Natural killer cell (primary cell): Measurements from ENCODE around the gene CACNA2D4. TPM values are rescaled to one million over a fixed set of nuclear protein-coding genes. Genes with fewer than 3 reads are reported as not detected.
A peak's percentile ranks its signal among the peaks of the same experiment; 100 is the strongest.

Source experiments
- ATAC-seq, 3 donors: fragments of 150-1000 bp in 2 of 3; fragments of 200-7000 bp in 1 of 3; cut with Tn5 transposase; 1 replicate in 1 of 3; 2 replicates in 2 of 3; pipeline ENCODE4 v1.10.0; 2021; ENCODE audit warnings: mild to moderate bottlenecking in 2 of 3, moderate library complexity in 2 of 3
- DNase-seq, 2 donors: peaks; one replicate each; pipeline versions ENCODE4 v3.0.0 to v3.0.0-alpha.2; 2013 to 2021; ENCODE audit warnings: mixed read lengths in 1 of 2
- H3K27ac ChIP-seq: one replicate; pipeline ENCODE4 v1.5.1; 2013; ENCODE audit warnings: mild to moderate bottlenecking, low read length
- H3K27me3 ChIP-seq: one replicate; pipeline ENCODE4 v1.6.1; 2013; ENCODE audit warnings: low read length; ENCODE audit not compliant: control insufficient read depth, insufficient read depth
- H3K36me3 ChIP-seq: one replicate; pipeline ENCODE4 v1.6.1; 2013; ENCODE audit warnings: low read length; ENCODE audit not compliant: control insufficient read depth, insufficient read depth
- H3K4me1 ChIP-seq: one replicate; pipeline ENCODE4 v1.6.1; 2013; ENCODE audit warnings: low read length; ENCODE audit not compliant: control insufficient read depth, insufficient read depth
- H3K4me3 ChIP-seq: one replicate; pipeline ENCODE4 v1.5.1; 2013; ENCODE audit warnings: low read length
- H3K9me3 ChIP-seq: one replicate; pipeline ENCODE4 v1.6.1; 2013; ENCODE audit warnings: low read length; ENCODE audit not compliant: control insufficient read depth, insufficient read depth
- H3K27ac Mint-ChIP-seq, 2 donors: one replicate each; pipeline ENCODE4 v1.8.0; 2022; ENCODE audit warnings: mild to moderate bottlenecking in 2 of 2, mixed read lengths in 2 of 2, moderate library complexity in 1 of 2
- H3K27me3 Mint-ChIP-seq, 2 donors: one replicate each; pipeline ENCODE4 v1.8.0; 2022; ENCODE audit warnings: low read depth in 2 of 2, mixed read lengths in 2 of 2
- H3K36me3 Mint-ChIP-seq: one replicate; pipeline ENCODE4 v1.8.0; 2022; ENCODE audit warnings: mixed read lengths
- H3K4me1 Mint-ChIP-seq, 2 donors: one replicate each; pipeline ENCODE4 v1.8.0; 2022; ENCODE audit warnings: mixed read lengths in 2 of 2
- H3K4me3 Mint-ChIP-seq: one replicate; pipeline ENCODE4 v1.8.0; 2022; ENCODE audit warnings: mild to moderate bottlenecking, moderate library complexity, mixed read lengths
- H3K9me3 Mint-ChIP-seq, 2 donors: one replicate each; pipeline ENCODE4 v1.8.0; 2022; ENCODE audit warnings: mixed read lengths in 2 of 2
- WGBS: methylation state at CpG from one replicate; pipeline ENCODE4 v1.1.7; 2013; ENCODE audit warnings: missing lambda C conversion rate; ENCODE audit not compliant: insufficient coverage; 5-methylcytosine and 5-hydroxymethylcytosine counted together
- intact Hi-C: fragments of 100-400 bp; cut with micrococcal nuclease; formaldehyde crosslinking; loops from one replicate; pipeline ENCODE4 v1.14.2; 2022
- total RNA-seq, 4 donors: library from RNA; stranded (reverse); fragments of 120-200 nt in 1 of 4; gene quantifications; one replicate each; pipeline versions ENCODE4 v1.2.3 to v1.2.4, GENCODE V29; 2013 to 2022
- TF ChIP-seq, protein P1 (sequence below): fragments of 200-600 bp; IDR thresholded peaks from one replicate; pipeline ENCODE4 v1.8.0; 2022; ENCODE audit warnings: antibody characterized with exemption

CACNA2D4 gene
- total RNA-seq, 3 donors from 2014 or later (not counting 1 experiment from before 2014, with no cell fraction given) = 26.5 to 49.6 (median 34.9) TPM

DNA sequence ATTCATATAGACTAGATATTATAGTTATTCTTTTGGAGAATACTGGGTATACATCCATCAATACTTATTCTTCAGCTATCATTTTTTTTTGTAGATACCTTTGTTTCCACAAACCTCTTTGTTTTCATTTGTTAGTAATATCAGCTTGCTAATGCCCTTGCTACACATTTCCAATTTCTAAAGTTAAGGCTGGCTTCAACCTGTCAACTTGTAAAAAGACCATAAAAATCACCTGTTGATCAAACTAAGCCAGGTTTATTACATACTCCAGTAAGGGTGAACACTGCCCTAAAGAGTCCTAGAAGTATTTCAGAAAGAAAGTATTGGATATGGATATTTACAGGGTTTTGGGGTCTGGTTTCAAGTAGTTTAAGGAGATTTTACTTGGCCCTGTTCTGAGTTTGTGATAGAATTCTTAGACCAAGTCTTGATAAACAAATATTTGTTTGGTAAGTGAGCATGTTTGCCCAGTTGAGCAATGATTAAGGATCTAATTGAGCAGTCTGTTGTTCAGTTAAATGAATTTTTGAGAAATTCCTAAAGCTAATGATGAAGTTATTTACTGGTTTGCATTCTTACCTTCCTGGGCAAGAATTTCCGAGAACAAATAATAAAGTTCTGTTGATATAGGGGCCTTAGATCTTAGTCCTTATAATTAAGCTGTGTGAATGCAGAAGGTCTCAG lies 150.9 kb downstream of the CACNA2D4 start:
- Histone ChIP-seq H3K27ac (no peak overlapping the region), H3K4me3 (no peak overlapping the region), H3K27me3 (no peaks in the 10 kb centered on the region), H3K9me3 (no peaks in the 10 kb centered on the region), H3K4me1 (no peaks in the 10 kb centered on the region), H3K36me3 (peaks cover 2% of the 10 kb centered on the region)
- no peaks in the 10 kb centered on the region for H3K9me3 Mint-ChIP-seq
- WGBS = 89% methylated on average over 1 of the region's 1 CpG
- no peak overlapping the region for H3K4me3 Mint-ChIP-seq
- intact Hi-C loops = no loop called here
- DNase-seq (no peak), ATAC-seq (no peak)
- H3K27ac Mint-ChIP-seq = no peak overlapping the region
- H3K36me3 Mint-ChIP-seq = no peaks in the 10 kb centered on the region
- TF ChIP-seq, protein P1, sequence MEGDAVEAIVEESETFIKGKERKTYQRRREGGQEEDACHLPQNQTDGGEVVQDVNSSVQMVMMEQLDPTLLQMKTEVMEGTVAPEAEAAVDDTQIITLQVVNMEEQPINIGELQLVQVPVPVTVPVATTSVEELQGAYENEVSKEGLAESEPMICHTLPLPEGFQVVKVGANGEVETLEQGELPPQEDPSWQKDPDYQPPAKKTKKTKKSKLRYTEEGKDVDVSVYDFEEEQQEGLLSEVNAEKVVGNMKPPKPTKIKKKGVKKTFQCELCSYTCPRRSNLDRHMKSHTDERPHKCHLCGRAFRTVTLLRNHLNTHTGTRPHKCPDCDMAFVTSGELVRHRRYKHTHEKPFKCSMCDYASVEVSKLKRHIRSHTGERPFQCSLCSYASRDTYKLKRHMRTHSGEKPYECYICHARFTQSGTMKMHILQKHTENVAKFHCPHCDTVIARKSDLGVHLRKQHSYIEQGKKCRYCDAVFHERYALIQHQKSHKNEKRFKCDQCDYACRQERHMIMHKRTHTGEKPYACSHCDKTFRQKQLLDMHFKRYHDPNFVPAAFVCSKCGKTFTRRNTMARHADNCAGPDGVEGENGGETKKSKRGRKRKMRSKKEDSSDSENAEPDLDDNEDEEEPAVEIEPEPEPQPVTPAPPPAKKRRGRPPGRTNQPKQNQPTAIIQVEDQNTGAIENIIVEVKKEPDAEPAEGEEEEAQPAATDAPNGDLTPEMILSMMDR = no peak
- peaks cover 20 to 23% of the 10 kb centered on the region in 2 donors for H3K4me1 Mint-ChIP-seq
- no peaks in the 10 kb centered on the region for H3K27me3 Mint-ChIP-seq

DNA sequence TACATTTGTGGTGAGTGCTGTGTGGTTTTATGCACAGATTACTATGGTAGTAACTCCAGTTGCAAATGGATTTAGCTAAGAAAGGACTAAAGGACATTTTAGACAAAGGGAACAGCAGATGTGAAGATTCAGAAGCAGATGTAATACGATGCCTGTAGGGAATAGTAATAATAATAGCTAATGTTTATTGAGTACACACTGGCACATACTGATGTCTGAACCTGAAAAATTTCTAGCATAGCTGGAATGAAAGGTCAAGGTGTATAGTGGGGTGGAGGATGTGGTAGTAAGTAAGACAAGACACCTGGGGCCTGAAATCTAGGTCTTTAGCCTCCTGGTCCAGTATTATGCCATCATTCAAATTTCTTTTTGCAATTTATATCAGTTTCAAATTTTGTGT lies 152.3 kb downstream of the CACNA2D4 start:
- no peaks in the 10 kb centered on the region for H3K27me3 Mint-ChIP-seq
- H3K9me3 ChIP-seq = no peaks in the 10 kb centered on the region
- H3K4me3 ChIP-seq = no peak overlapping the region
- ATAC-seq (no peak), DNase-seq (no peak)
- no peak overlapping the region for H3K27ac ChIP-seq
- no peaks in the 10 kb centered on the region for H3K36me3 Mint-ChIP-seq
- H3K4me3 Mint-ChIP-seq = no peak overlapping the region
- intact Hi-C loops = no loop called here
- H3K27ac Mint-ChIP-seq = peak overlapping the region; percentile 3 to 33
- H3K4me1 Mint-ChIP-seq = peaks cover 18 to 29% of the 10 kb centered on the region in 2 donors
- no peaks in the 10 kb centered on the region for H3K27me3 ChIP-seq
- H3K9me3 Mint-ChIP-seq = no peaks in the 10 kb centered on the region
- H3K4me1 ChIP-seq = no peaks in the 10 kb centered on the region
- H3K36me3 ChIP-seq = peaks cover 2% of the 10 kb centered on the region
- TF ChIP-seq, protein P1 = no peak
- 95% methylated on average over 1 of the region's 1 CpG for WGBS

DNA sequence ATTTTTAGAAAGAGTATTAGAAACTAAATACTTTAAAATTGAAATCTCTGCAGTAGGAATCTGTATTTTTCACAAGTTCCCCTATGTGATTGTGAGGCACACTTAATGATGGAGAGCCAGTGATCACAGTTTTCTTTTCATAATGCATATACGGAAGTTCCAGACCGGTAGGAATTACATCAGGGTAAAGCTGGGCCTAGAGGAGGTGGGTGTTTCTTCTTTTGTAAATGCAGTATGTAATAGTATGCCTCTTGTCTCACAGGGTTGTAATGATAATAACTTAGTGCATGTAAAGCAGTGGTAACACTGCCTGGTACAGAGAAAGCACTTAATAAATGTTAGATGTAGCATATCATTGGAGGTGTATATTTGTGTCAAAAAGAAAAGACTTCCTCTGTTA lies 155.3 kb downstream of the CACNA2D4 start:
- H3K4me3 ChIP-seq = no peak overlapping the region
- DNase-seq (no peak), ATAC-seq (no peak)
- peaks cover 4% of the 10 kb centered on the region for H3K36me3 ChIP-seq
- TF ChIP-seq, protein P1 = no peak
- Mint-ChIP-seq H3K4me3 (no peak overlapping the region), H3K27me3 (no peaks in the 10 kb centered on the region), H3K4me1 (peaks cover 23 to 26% of the 10 kb centered on the region in 2 donors), H3K27ac (no peak overlapping the region), H3K36me3 (no peaks in the 10 kb centered on the region), H3K9me3 (no peaks in the 10 kb centered on the region)
- no peaks in the 10 kb centered on the region for H3K4me1 ChIP-seq
- no peaks in the 10 kb centered on the region for H3K9me3 ChIP-seq
- H3K27me3 ChIP-seq = no peaks in the 10 kb centered on the region
- intact Hi-C loops = no loop called here
- 97% methylated on average over 2 of the region's 2 CpGs for WGBS
- no peak overlapping the region for H3K27ac ChIP-seq

DNA sequence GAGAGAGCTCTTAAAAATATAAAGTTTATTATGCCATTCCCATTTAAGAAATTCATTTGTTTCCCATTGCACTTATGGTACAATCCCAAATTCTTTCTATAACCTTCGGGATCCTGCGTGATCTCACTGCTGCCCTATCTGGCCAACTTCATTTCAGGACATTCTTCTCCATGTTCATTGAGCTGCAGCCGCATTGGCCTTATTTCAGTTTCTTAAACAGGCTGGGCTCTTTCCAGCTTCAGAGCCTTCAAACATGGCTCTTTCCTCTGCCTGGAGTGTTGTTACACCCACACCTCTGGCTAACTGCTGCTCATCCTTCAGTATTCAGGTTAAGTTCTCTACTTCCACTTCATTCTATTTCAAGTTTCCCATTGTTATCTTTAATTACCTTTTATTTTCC lies 156.6 kb downstream of the CACNA2D4 start:
- H3K36me3 Mint-ChIP-seq = no peaks in the 10 kb centered on the region

More for the DNA sequence above, 156.6 kb downstream of the CACNA2D4 start:
- H3K27me3 Mint-ChIP-seq = no peaks in the 10 kb centered on the region
- no peaks in the 10 kb centered on the region for H3K4me1 ChIP-seq
- TF ChIP-seq, protein P1 = no peak
- H3K27ac ChIP-seq = no peak overlapping the region
- 98% methylated on average over 3 of the region's 3 CpGs for WGBS
- peaks cover 23% of the 10 kb centered on the region in 2 donors for H3K4me1 Mint-ChIP-seq
- H3K4me3 ChIP-seq = no peak overlapping the region
- no peak overlapping the region for H3K4me3 Mint-ChIP-seq
- H3K9me3 ChIP-seq = no peaks in the 10 kb centered on the region
- ATAC-seq (no peak), DNase-seq (no peak)
- H3K36me3 ChIP-seq = peaks cover 12% of the 10 kb centered on the region
- intact Hi-C loops = no loop called here
- peak overlapping the region in 1 of 2 donors; percentile 29 for H3K27ac Mint-ChIP-seq
- no peaks in the 10 kb centered on the region for H3K9me3 Mint-ChIP-seq
- H3K27me3 ChIP-seq = no peaks in the 10 kb centered on the region
